Adrenal gland (tissue), 12 donors: ENCODE data around the gene DRC3. TPM values are rescaled to one million over a fixed set of nuclear protein-coding genes. Genes with fewer than 3 reads are reported as not detected.

Experiments used
- DNase-seq, 7 donors: peaks; one replicate each; pipeline ENCODE4 v3.0.0-alpha.2; 2019 to 2020
- H3K27ac ChIP-seq, 5 donors: fragments of 200-600 bp; sonication (generic) in 4 of 5; 1 replicate in 3 of 5; 2 replicates in 2 of 5; pipeline versions ENCODE4 v1.5.1 to v1.8.0; 2016 to 2020; ENCODE audit warnings: mild to moderate bottlenecking in 1 of 5
- H3K27me3 ChIP-seq: fragments of 200-600 bp; 2 replicates; pipeline ENCODE4 v1.8.0; 2021
- H3K36me3 ChIP-seq, 2 donors: fragments of 200-600 bp; replicated peaks in 1 of 2; 1 replicate in 1 of 2; 2 replicates in 1 of 2; pipeline versions ENCODE4 v1.5.1 to v1.8.0; 2018 to 2022
- H3K4me1 ChIP-seq, 2 donors: fragments of 200-600 bp; replicated peaks in 1 of 2; 1 replicate in 1 of 2; 2 replicates in 1 of 2; pipeline versions ENCODE4 v1.5.1 to v1.8.0; 2018 to 2021
- H3K4me3 ChIP-seq, 4 donors: fragments of 200-600 bp; sonication (generic) in 3 of 4; one replicate each; pipeline ENCODE4 v1.5.1; 2016 to 2018
- H3K9me3 ChIP-seq, 3 donors: fragments of 200-600 bp; sonication (generic) in 1 of 3; replicated peaks in 1 of 3; 1 replicate in 2 of 3; 2 replicates in 1 of 3; pipeline versions ENCODE4 v1.5.1 to v1.8.0; 2016 to 2021
- WGBS, 4 donors: extraction: QIAGEN DNeasy Blood & Tissue Kit in 2 of 4; methylation state at CpG; one replicate each; pipeline versions ENCODE4 v1.1.5 to v1.1.7; 2013 to 2017; 5-methylcytosine and 5-hydroxymethylcytosine counted together
- intact Hi-C, 2 donors: fragments of 100-400 bp; cut with DNase I; formaldehyde crosslinking; loops; one replicate each; pipeline versions ENCODE4 v1.14.1 to v1.15.0; 2022 to 2023
- polyA plus RNA-seq, 3 donors: library from polyadenylated mRNA; stranded (reverse); fragments of 200-250 nt in 2 of 3; fragments of 350-450 nt in 1 of 3; fragmentation: Illumina TruSeq in 1 of 3; extraction: RNeasy Lipid Tissue Mini Kit (QIAGEN cat#74804) in 1 of 3; gene quantifications; one replicate each; pipeline ENCODE4 v1.2.3, GENCODE V29; 2013 to 2014
- total RNA-seq, 9 donors: library from RNA; depleted of rRNA in 4 of 9; stranded (reverse); fragments of >200 nt in 4 of 9; fragments of 120-200 nt in 1 of 9; fragmentation: NEBNext Ultra II Directional in 1 of 9; extraction: Animal tissue kit (Norgen Biotek cat#: 25700) in 1 of 9; gene quantifications; one replicate each; pipeline versions ENCODE4 v1.1.0 to v1.2.4, GENCODE V29; 2013 to 2023
- TF ChIP-seq, protein P1 (sequence below), 6 experiments: fragments of 450-650 bp in 4 of 6; fragments of 200-600 bp in 2 of 6; sonication (generic) in 1 of 6; IDR thresholded peaks; 1 replicate in 5 of 6; 2 replicates in 1 of 6; pipeline versions ENCODE4 v1.5.1 to v1.8.0; 2016 to 2021; ENCODE audit warnings: antibody characterized with exemption in 6 of 6, mild to moderate bottlenecking in 2 of 6, moderate library complexity in 1 of 6
- donor health status: healthy with polysubstance abuse.
- donor health status: Bipolar disorder and iron deficiency.
- donor health status: DM: yes; HTN: yes; CAD: no.
- donor health status: DM: no; HTN: no; CAD: no.
- donor health status: DM: no; HTN: no; CAD: no.
- donor health status: DM: yes; HTN: yes; CAD: no.

The DRC3 gene
- total and polyA plus RNA-seq, 12 donors: 0.17 to 21.3 (median 3.6) TPM

GRCh38 chr17:18065546-18065945 lies 92.9 kb downstream of the DRC3 start:
- peaks cover 0 to 1% of the 10 kb centered on the region in 2 donors for H3K4me1 ChIP-seq
- no peak for DNase-seq
- H3K27me3 ChIP-seq: no peaks in the 10 kb centered on the region
- no peaks in the 10 kb centered on the region for H3K9me3 ChIP-seq
- no peak overlapping the region for H3K27ac ChIP-seq
- intact Hi-C loops: no loop called here
- H3K36me3 ChIP-seq: peaks cover 0 to 47% of the 10 kb centered on the region in 2 donors
- 93 to 95% (median 93%) methylated on average over 3 to 11 of the region's 11 CpGs for WGBS, 4 donors
- TF ChIP-seq, protein P1, sequence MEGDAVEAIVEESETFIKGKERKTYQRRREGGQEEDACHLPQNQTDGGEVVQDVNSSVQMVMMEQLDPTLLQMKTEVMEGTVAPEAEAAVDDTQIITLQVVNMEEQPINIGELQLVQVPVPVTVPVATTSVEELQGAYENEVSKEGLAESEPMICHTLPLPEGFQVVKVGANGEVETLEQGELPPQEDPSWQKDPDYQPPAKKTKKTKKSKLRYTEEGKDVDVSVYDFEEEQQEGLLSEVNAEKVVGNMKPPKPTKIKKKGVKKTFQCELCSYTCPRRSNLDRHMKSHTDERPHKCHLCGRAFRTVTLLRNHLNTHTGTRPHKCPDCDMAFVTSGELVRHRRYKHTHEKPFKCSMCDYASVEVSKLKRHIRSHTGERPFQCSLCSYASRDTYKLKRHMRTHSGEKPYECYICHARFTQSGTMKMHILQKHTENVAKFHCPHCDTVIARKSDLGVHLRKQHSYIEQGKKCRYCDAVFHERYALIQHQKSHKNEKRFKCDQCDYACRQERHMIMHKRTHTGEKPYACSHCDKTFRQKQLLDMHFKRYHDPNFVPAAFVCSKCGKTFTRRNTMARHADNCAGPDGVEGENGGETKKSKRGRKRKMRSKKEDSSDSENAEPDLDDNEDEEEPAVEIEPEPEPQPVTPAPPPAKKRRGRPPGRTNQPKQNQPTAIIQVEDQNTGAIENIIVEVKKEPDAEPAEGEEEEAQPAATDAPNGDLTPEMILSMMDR (IDR thresholded peaks at IDR 0.05): no peak
- no peak overlapping the region for H3K4me3 ChIP-seq

Other genes starting within 250 kb of the DRC3 start
- gene SREBF1, start 135.9 kb upstream of the DRC3 start, total RNA-seq: 100 to 1,000 TPM in 8 of 9 donors, 10 to 100 TPM in 1; 48.2 to 850 (median 582) TPM
- 100 to 1,000 TPM; 298 to 818 (median 483) TPM for gene SREBF1, start 135.9 kb upstream of the DRC3 start, polyA plus RNA-seq
- gene TOM1L2, start 462 bp upstream of the DRC3 start, total RNA-seq: 100 to 1,000 TPM in 1 of 9 donors, 10 to 100 TPM in 8; 29.6 to 437 (median 76.6) TPM
- gene TOM1L2, start 462 bp upstream of the DRC3 start, polyA plus RNA-seq: 10 to 100 TPM; 41.6 to 64.8 (median 46.5) TPM
- gene ATPAF2, start 66.3 kb downstream of the DRC3 start, total RNA-seq: 10 to 100 TPM; 32.5 to 68.6 (median 39.5) TPM
- 10 to 100 TPM; 48.9 to 57.8 (median 51.2) TPM for gene ATPAF2, start 66.3 kb downstream of the DRC3 start, polyA plus RNA-seq
- gene GID4, start 66.5 kb downstream of the DRC3 start, total RNA-seq: 10 to 100 TPM in 5 of 9 donors, 1 to 10 TPM in 4; 6.3 to 16.7 (median 11.1) TPM
- 10 to 100 TPM in 1 of 3 donors, 1 to 10 TPM in 2; 4.2 to 10.5 (median 4.3) TPM for gene GID4, start 66.5 kb downstream of the DRC3 start, polyA plus RNA-seq
- 10 to 100 TPM; 34.9 to 81.4 (median 41.2) TPM for gene DRG2, start 115.1 kb downstream of the DRC3 start, total RNA-seq
- gene DRG2, start 115.1 kb downstream of the DRC3 start, polyA plus RNA-seq: 10 to 100 TPM; 17.1 to 97.1 (median 69.0) TPM
- gene MYO15A, start 135.9 kb downstream of the DRC3 start, total RNA-seq: 1 to 10 TPM in 1 of 9 donors, under 1 TPM in 6, not detected in 2; 0.44 to 1.0 (median 0.84) TPM
- gene MYO15A, start 135.9 kb downstream of the DRC3 start, polyA plus RNA-seq: 1 to 10 TPM in 2 of 3 donors, under 1 TPM in 1; 0.57 to 3.5 (median 2.2) TPM
- 100 to 1,000 TPM in 8 of 9 donors, 10 to 100 TPM in 1; 52.2 to 154 (median 140) TPM for gene ALKBH5, start 211.0 kb downstream of the DRC3 start, total RNA-seq
- 100 to 1,000 TPM in 1 of 3 donors, 10 to 100 TPM in 2; 28.4 to 118 (median 33.8) TPM for gene ALKBH5, start 211.0 kb downstream of the DRC3 start, polyA plus RNA-seq